GM23248 (cell line): Measurements from ENCODE around the gene NMRK2. TPM values are rescaled to one million over a fixed set of nuclear protein-coding genes. Genes with fewer than 3 reads are reported as not detected.

Source experiments
- DNase-seq: peaks from one replicate; pipeline ENCODE4 v3.0.0-alpha.2; 2015
- H2AFZ ChIP-seq: fragments of 200-600 bp; sonication (generic); 2 replicates; pipeline ENCODE4 v1.6.1; 2016; ENCODE audit warnings: antibody characterized with exemption
- H3F3A ChIP-seq: fragments of 200-600 bp; sonication (generic); 2 replicates; pipeline ENCODE4 v1.6.1; 2016; ENCODE audit warnings: mild to moderate bottlenecking, antibody characterized with exemption, mixed run types; ENCODE audit not compliant: insufficient read depth
- H3K27ac ChIP-seq: fragments of 200-600 bp; sonication (generic); 2 replicates; pipeline ENCODE4 v1.5.1; 2016; ENCODE audit warnings: mild to moderate bottlenecking
- H3K27me3 ChIP-seq: fragments of 200-600 bp; sonication (generic); replicated peaks from 2 replicates; pipeline ENCODE4 v1.6.1; 2016; ENCODE audit warnings: mild to moderate bottlenecking; ENCODE audit not compliant: insufficient read depth
- H3K36me3 ChIP-seq: fragments of 200-600 bp; sonication (generic); 2 replicates; pipeline ENCODE4 v1.6.1; 2016; ENCODE audit warnings: low read depth, mild to moderate bottlenecking
- H3K4me1 ChIP-seq: fragments of 200-600 bp; sonication (generic); 2 replicates; pipeline ENCODE4 v1.6.1; 2016; ENCODE audit warnings: mild to moderate bottlenecking; ENCODE audit not compliant: insufficient read depth
- H3K4me2 ChIP-seq: fragments of 200-600 bp; sonication (generic); one replicate; pipeline ENCODE4 v1.6.1; 2016; ENCODE audit warnings: mild to moderate bottlenecking; ENCODE audit not compliant: unreplicated experiment
- H3K4me3 ChIP-seq: fragments of 200-600 bp; sonication (generic); 2 replicates; pipeline ENCODE4 v1.5.1; 2016; ENCODE audit warnings: mild to moderate bottlenecking
- H3K79me2 ChIP-seq: fragments of 200-600 bp; sonication (generic); 2 replicates; pipeline ENCODE4 v1.6.1; 2016; ENCODE audit warnings: mild to moderate bottlenecking; ENCODE audit not compliant: insufficient read depth
- H3K9ac ChIP-seq: fragments of 200-600 bp; sonication (generic); 2 replicates; pipeline ENCODE4 v1.6.1; 2016; ENCODE audit warnings: mild to moderate bottlenecking
- H3K9me2 ChIP-seq: fragments of 200-600 bp; sonication (generic); 2 replicates; pipeline ENCODE4 v1.6.1; 2016; ENCODE audit warnings: mixed run types, mild to moderate bottlenecking, moderate library complexity; ENCODE audit not compliant: insufficient read depth
- H3K9me3 ChIP-seq: fragments of 200-600 bp; sonication (generic); one replicate; pipeline ENCODE4 v1.6.1; 2017; ENCODE audit warnings: low read depth
- H4K20me1 ChIP-seq: fragments of 200-600 bp; sonication (generic); 2 replicates; pipeline ENCODE4 v1.6.0; 2016; ENCODE audit not compliant: insufficient read depth
- EZH2 ChIP-seq: fragments of 200-600 bp; sonication (generic); IDR thresholded peaks from 2 replicates; pipeline ENCODE4 v1.6.1; 2018; ENCODE audit warnings: antibody characterized with exemption, mild to moderate bottlenecking; ENCODE audit not compliant: insufficient read depth, poor library complexity, severe bottlenecking
- EZH2phosphoT487 ChIP-seq: fragments of 200-600 bp; sonication (generic); IDR thresholded peaks from 2 replicates; pipeline ENCODE4 v1.6.1; 2018; ENCODE audit warnings: antibody characterized with exemption, moderate library complexity, mild to moderate bottlenecking, low read depth; ENCODE audit not compliant: insufficient read depth
- WGBS, 2 experiments: methylation state at CpG; one replicate each; pipeline ENCODE4 v1.1.6; 2015 to 2017; ENCODE audit warnings: low lambda C conversion rate in 2 of 2, low coverage in 1 of 2; ENCODE audit errors: missing lambda C conversion rate in 2 of 2; 5-methylcytosine and 5-hydroxymethylcytosine counted together
- in situ Hi-C: fragments of 300-500 bp; cut with MboI; formaldehyde crosslinking; loops from 2 replicates; pipeline ENCODE4 v1.15.0; 2020
- polyA plus RNA-seq: library from polyadenylated mRNA; unstranded; fragments of >200 nt; fragmentation: Nextera tagmentation; extraction: Ambion mirVana; gene quantifications from 2 replicates; pipeline ENCODE4 v1.2.1, GENCODE V29; 2016
- total RNA-seq: library from RNA; depleted of rRNA; stranded (reverse); fragments of >200 nt; shearing (Covaris generic); gene quantifications from 2 replicates; pipeline ENCODE4 v1.2.3, GENCODE V29; 2014

Gene NMRK2
- total and polyA plus RNA-seq, 2 experiments from 2014 or later, result not detected

DNA sequence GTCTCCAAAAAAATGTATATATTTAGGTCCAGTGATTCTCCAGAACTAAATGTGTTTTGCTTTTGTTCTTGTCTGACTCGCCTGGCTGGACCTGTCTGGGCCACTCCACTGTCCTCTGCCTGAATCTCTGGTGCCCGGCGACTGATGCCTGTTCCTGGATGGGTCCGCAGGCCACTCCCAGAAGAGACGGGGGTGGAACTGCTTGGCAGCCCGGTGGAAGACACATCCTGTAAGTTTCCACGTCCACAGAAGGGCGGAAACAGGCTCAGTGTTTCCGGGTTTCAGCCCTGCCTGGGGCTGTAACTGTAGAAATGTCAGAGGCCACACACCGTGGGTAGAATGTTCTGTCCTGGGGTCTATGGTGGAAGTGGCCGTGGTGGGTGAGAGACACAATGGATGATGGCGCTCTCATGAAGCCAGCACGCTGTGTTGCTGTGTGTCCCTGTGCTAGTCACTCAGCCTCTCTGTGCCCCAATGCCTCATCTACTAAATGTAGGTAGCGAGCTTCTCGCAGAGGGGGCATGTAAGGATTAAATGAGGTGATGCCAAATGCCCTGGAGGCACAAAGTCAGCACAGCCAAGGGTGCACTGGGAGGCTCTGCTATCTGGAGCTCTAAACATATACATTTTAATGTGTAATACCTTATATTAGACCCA is 30.4 kb upstream of the NMRK2 start:
- H3K27ac ChIP-seq, result no peak overlapping the region
- H3K36me3 ChIP-seq, result no peaks in the 10 kb centered on the region
- H2AFZ ChIP-seq, result no peak overlapping the region
- TF ChIP-seq EZH2, result no peak
- TF ChIP-seq EZH2phosphoT487, result no peak
- no peak for DNase-seq
- peaks cover 8% of the 10 kb centered on the region; the same call in 1 of the 2 replicates for H3K27me3 ChIP-seq
- no peak overlapping the region for H3K9ac ChIP-seq
- in situ Hi-C loops, result no loop called here
- no peaks in the 10 kb centered on the region for H3K4me1 ChIP-seq
- H3K79me2 ChIP-seq, result no peaks in the 10 kb centered on the region
- H4K20me1 ChIP-seq, result no peaks in the 10 kb centered on the region
- H3F3A ChIP-seq, result no peaks in the 10 kb centered on the region
- no peak overlapping the region for H3K4me3 ChIP-seq
- H3K9me3 ChIP-seq, result no peaks in the 10 kb centered on the region
- 53 to 59% methylated on average over 15 of the region's 15 CpGs for WGBS, 2 experiments
- H3K9me2 ChIP-seq, result no peaks in the 10 kb centered on the region
- H3K4me2 ChIP-seq, result no peak overlapping the region

DNA sequence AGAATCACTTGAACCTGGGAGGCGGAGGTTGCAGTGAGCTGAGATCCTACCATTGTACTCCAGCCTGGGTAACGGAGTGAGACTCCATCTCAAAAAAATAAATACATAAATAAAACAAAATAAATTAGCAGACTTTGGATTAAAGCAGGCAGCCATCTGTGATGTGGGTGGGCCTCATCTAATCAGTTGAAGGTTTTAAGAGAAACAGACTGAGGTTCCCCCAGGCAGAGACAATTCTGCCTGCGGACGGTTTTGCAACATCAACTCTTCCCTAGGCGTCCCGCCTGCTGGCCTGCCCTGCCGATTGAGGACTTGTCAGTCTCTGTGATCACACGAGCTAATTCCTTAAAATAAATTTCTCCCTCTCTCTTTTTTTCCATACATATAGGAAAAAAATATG is 28.6 kb upstream of the NMRK2 start:
- Histone ChIP-seq H3K4me3 (no peak overlapping the region), H3K36me3 (no peaks in the 10 kb centered on the region), H3F3A (no peaks in the 10 kb centered on the region), H4K20me1 (no peaks in the 10 kb centered on the region), H3K79me2 (no peaks in the 10 kb centered on the region), H3K27me3 (peaks cover 8% of the 10 kb centered on the region; the same call in 1 of the 2 replicates), H3K9ac (no peak overlapping the region), H3K4me2 (no peak overlapping the region), H3K4me1 (no peaks in the 10 kb centered on the region), H3K9me3 (no peaks in the 10 kb centered on the region), H2AFZ (no peak overlapping the region), H3K9me2 (no peaks in the 10 kb centered on the region), H3K27ac (no peak overlapping the region)
- 68% methylated on average over 8 of the region's 8 CpGs for WGBS, 2 experiments
- in situ Hi-C loops, result no loop called here
- no peak for DNase-seq
- TF ChIP-seq EZH2phosphoT487, result no peak
- no peak for TF ChIP-seq EZH2

DNA sequence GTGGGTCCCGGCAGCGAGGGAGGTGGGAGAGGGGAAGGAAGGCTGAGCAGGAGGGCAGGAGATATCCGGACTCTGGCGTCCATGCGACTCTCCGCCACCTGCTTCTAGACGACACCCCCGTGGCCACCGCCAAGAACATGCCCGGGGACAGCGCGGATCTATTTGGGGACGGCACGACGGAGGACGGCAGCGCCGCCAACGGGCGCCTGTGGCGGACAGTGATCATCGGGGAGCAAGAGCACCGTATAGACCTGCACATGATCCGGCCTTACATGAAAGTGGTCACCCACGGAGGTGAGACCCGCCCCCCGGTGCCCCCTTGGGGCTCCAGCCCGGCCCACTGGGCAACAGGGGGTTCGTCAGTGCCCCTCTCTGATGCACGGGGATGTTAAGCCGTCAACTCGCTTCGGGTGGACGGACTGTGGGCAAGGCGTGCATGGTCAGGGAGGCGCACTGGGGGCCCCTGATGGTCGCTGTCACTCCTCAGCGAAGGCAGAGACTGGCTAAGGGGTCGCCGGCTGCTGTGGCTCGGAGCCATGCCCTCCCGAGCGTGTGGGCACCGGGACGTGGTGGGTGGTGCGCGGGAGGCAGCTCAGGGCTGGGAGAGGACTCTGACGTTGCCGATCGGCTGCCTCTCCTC is 25.1 kb upstream of the NMRK2 start:
- Histone ChIP-seq H3K9me3 (no peaks in the 10 kb centered on the region), H3K27ac (no peak overlapping the region), H3K27me3 (peaks cover 3% of the 10 kb centered on the region; the same call in 1 of the 2 replicates), H3K4me1 (no peaks in the 10 kb centered on the region), H3K4me3 (no peak overlapping the region), H3F3A (no peaks in the 10 kb centered on the region), H3K36me3 (no peaks in the 10 kb centered on the region), H3K79me2 (no peaks in the 10 kb centered on the region), H3K9ac (no peak overlapping the region), H3K4me2 (no peak overlapping the region), H2AFZ (no peak overlapping the region), H3K9me2 (no peaks in the 10 kb centered on the region), H4K20me1 (no peaks in the 10 kb centered on the region)
- in situ Hi-C loops, result no loop called here
- no peak for TF ChIP-seq EZH2
- no peak for TF ChIP-seq EZH2phosphoT487
- 71 to 74% methylated on average over 40 to 50 of the region's 50 CpGs for WGBS, 2 experiments
- no peak for DNase-seq

DNA sequence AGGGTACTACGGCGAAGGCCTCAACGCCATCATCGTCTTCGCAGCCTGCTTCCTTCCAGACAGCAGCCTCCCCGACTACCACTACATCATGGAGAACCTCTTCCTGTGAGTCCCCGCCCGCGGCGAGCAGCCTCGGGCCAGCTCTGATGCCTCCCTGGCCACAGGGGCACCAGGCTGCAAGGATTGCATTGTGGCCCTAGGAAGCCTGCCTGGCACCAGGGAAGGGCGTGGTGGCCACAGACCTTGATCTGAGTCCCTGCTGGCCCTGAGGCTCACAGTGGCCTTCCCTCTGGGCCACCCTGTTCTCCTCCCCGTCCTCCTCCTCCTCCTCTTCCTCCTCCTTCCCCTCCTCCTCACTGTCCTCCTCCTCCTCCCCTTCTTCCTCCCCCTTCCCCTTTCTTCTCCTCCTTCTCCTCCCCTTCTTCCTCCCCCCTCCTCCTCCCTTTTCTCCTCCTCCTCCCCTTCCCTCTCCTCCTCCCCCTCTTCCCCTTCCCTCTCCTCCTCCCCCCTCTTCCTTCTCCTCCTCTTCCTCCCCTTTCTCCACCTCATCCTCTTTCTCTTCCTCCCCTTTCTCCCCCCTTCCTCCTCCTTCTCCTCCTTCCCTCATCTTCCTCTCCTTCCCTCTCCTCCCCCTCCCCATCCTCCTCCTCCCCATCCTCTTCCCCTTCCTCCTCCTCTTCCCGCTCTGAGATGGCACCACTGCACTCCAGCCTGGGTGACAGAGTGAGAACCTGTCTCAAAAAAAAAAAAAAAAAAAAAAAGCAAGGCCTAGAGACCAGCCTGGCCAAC is 24.4 kb upstream of the NMRK2 start:
- Histone ChIP-seq H2AFZ (no peak overlapping the region), H3K4me2 (no peak overlapping the region), H3K4me3 (no peak overlapping the region), H3K27ac (no peak overlapping the region), H3K9me3 (no peaks in the 10 kb centered on the region), H3K27me3 (no peaks in the 10 kb centered on the region; the same call in 1 of the 2 replicates), H3K4me1 (no peaks in the 10 kb centered on the region), H4K20me1 (no peaks in the 10 kb centered on the region), H3K9ac (no peak overlapping the region), H3F3A (no peaks in the 10 kb centered on the region), H3K79me2 (no peaks in the 10 kb centered on the region), H3K9me2 (no peaks in the 10 kb centered on the region), H3K36me3 (no peaks in the 10 kb centered on the region)
- 66 to 71% methylated on average over 11 to 14 of the region's 14 CpGs for WGBS, 2 experiments
- DNase-seq, result no peak
- in situ Hi-C loops, result no loop called here
- TF ChIP-seq EZH2, result no peak
- no peak for TF ChIP-seq EZH2phosphoT487
